Activated CD8-positive, alpha-beta memory T cell treated with anti-CD3 and anti-CD28 coated beads for 4 hours (primary cell): ENCODE measurements around the gene PDLIM7.
"Not testable (repeated sequence)": the region's sequence is repeated elsewhere in the genome, so short reads cannot be mapped to it uniquely, and the experiment has no call there.

ENCODE experiments used
- DNase-seq, 2 donors: peaks; one replicate each; pipeline ENCODE4 v3.0.0-alpha.2; 2020; ENCODE audit warnings: low read depth in 2 of 2

Gene PDLIM7

GRCh38 chr5:177491983-177492746 lies 5.2 kb downstream of the PDLIM7 start:
- DNase-seq, result no peak

DNA sequence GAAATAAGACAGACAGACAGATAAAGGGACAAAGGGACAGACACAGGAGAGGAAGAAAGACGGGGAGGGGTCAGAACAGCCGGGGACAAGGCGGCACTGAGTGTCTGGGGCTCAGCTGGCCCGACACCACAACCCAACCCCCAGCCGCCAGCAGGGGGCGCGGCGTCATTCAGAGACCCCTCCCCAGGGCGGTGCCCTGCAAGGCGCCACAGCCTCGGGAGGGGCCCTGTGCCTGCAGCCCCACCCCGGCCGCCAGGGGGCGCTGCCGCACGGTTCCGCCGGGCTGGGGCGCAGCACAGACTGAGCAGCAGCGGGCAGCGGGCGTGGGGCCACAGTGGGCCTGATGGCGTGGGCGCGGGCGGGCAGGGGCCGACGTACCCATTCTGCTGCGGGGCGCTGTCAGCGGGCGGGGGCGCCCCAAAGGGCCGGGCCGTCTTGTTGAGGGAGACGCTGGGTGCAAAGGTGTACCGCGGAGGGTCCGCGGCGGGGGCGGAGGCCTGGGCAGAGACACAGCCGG lies 5.9 kb downstream of the PDLIM7 start:
- no peak for DNase-seq

DNA sequence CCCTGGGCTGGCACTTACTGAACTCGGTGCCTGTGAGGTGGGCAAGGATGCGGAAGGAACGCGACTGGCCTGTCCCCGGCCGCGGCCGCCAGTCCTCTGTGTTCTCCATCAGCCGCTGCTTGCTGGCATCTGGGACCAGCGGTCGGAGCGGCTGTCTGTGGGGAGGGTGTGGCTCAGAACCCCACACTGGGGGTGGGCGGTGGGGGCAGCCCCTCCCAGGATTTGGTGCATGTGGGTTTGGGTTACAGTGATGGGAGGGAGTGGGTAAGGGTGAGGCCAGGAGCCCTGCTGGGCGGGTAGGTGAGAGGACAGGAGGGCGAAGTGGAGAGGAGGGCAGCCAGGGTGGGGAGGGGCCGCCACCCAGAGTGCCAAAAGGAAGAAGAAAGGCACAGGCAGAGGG lies 6.4 kb downstream of the PDLIM7 start:
- DNase-seq, result no peak

GRCh38 chr5:177490311-177490991 lies 7.0 kb downstream of the PDLIM7 start:
- DNase-seq, result no peak

- no peak for DNase-seq
Measured at GRCh38 chr5:177489119-177489716, 8.2 kb downstream of the PDLIM7 start.

GRCh38 chr5:177487975-177488374 lies 9.4 kb downstream of the PDLIM7 start:
- DNase-seq, result no peak

- DNase-seq, result no peak
Measured at GRCh38 chr5:177487144-177487543, 10.3 kb downstream of the PDLIM7 start.

DNA sequence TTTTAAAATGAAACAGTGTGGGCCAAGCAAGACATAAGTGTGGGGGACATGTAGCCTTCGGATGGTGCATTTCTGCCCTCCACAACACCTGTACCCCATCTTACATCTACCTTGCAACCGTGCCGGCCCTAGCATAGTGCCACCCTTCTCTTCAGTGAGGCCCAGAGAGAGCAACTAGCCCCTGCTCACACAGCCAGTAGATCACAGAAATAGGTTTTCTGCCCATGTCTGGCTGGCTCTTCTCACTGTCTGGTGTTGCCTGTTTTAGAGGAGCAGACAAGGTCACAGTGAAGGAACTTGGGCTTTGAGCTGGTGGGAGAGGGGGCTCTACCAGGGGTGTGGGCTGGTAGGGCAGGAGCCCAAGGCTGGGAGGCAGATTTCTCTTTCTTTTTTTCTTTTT lies 11.1 kb downstream of the PDLIM7 start:
- no peak for DNase-seq

DNA sequence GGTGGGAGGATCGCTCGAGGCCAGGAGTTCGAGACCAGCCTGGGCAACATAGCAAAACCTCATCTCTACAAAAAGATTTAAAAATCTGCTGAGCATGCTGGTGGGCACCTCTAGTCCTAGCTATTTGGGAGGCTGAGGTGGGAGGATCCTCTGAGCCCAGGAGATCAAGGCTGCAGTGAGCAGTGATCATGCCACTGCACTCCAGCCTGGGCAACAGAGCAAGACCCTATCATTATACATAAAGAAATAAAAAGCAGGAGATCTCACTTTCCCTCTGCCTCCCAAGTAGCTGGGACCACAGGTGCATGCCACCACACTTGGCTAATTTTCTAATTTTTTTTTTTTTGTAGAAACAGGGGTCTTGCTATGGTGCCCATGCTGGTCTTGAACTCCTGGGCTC lies 11.7 kb downstream of the PDLIM7 start:
- not testable (repeated sequence) for DNase-seq

GRCh38 chr5:177484902-177485549 lies 12.4 kb downstream of the PDLIM7 start:
- DNase-seq, result no peak

DNA sequence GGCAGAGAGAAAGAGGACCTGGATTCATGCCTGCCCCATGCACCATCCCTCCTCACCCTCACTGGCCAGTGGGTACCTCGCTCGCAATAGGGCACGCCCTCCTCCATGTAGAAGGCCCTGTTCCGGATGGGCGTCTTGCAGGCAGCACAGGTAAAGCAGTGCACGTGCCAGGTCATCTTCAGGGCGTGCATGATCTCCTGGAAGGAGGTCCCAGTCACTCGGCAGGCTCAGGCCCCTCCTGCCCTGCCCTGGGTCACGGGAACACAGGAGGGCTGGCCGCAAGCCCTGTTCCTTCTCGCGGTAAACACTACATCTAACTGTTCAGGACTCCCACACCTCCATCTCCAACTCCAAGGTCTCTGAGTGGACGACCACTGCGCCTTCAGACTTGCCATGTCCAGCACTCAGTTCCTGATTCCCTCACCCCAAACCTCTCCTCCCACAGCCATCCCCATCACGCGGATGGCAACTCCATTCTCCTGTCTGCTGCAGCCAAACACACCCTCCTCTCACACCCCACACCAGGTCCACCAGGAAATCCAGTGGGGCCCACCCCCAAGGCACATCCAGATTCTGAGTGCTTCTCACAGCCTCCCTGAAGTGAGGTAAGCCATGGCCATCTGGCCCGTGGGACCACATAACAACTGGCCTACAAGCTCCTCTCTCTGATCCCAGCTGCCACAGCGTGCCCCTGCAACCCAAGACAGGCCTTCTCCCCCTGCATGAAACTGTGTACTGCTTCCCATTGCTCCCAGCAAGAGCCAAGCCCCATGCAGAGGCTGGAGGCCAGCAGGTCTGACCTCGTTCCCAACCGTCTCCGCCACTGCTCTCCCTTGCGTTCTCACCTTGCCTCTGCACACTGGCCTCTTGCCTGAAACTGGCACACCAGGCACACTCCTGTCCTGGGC lies 13.2 kb downstream of the PDLIM7 start:
- DNase-seq, result no peak

DNA sequence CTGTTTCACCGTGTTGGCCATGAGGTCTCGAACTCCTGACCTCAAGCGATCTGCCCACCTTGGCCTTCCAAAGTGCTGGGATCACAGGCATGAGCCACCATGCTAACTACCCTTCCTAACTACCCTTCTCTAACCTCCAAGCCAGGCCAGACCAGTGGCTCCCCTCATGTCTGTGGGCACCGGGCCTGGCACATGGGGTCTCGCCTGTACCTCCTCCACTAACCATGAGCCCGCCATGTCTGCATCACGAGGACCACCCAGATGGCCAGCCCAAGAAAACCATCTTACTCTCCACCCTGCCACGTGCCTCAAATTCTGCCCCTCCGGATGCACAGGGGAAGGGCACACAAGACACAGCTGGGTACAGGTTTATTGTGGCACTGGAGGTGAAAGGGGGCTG lies 14.4 kb downstream of the PDLIM7 start:
- no peak for DNase-seq

DNA sequence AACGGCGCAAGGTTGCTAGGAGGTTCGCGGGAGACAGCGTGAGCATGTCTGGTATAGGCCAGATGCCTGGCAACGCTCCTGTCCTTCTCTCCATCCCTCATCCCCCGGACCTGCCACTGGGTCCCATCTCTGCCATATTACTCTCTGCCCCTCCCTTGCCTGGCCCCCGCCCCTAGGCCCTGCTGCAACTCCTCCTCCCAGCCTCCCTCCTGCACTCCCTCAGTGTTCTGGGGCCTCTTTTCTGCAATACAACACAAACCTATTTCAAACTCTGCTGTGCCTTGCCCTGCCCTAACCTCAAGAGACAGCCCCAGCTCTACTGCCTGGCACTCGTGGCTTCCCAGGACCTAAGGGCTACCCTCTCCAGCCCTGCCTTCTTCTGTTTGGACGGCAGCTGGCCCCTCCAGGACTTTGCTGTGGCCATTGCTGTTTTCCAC lies 15.0 kb downstream of the PDLIM7 start:
- no peak for DNase-seq

DNA sequence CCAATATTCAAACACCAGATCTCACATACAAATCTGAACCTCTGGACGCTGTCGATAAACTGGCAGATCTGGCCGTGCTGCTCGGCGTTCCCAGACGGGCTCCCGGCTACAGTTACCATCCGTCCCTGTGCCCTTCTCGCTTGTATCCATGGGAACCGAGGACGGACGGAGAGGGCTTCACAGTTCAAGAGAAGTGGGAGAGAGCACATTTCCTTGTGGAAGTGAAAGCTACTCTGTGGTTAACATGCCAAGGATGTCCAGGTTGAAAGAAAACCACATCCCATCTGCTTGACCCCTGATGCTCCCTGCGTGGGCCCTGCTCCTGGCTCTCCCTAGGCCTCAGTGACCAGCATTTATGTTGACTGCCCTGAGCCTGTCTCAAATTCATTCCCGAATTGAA lies 17.6 kb downstream of the PDLIM7 start:
- DNase-seq, result no peak

DNA sequence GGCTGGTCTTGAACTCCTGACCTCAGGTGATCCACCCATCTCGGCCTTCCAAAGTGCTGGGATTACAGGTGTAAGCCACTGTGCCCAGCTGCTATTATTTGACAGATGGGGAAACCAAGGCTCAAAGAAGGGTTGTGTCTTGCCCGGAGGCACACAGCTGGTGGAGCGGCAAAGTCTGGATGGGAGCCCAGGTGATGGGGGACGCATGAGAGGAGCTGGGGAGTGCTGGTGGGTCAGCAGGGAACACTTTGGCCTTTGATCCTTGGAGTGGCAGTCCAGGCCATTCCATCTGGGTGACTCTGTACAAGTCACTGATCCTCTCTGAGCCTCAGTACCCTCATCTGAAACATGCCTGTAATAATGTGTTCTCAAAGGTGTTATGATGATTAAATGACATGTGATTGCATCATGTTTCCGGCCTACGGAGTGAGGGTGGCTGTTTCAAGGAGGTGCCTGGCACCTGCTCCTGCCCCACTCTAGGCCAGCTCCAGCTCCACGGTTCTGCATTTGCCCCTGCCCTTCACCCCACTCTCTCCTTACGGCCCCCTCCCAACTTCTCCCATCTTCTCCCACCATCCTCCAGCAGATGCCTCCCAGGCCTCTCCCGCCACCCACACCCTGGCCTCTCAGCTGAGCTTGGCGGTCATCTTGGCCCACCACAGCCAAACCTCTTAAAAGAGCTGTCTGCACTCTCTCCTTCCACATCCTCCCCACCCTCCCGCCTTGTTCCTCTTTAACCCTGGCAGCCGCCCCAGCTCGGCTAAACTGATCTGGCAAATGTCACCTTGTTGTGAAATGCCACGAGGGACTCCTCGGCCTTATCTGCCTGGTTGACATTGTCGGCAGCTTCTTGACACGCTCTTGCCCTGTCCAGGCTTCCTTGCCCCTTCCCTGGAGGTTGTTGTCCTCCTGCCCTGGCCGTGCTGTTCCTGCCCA lies 18.4 kb downstream of the PDLIM7 start:
- no peak for DNase-seq

DNA sequence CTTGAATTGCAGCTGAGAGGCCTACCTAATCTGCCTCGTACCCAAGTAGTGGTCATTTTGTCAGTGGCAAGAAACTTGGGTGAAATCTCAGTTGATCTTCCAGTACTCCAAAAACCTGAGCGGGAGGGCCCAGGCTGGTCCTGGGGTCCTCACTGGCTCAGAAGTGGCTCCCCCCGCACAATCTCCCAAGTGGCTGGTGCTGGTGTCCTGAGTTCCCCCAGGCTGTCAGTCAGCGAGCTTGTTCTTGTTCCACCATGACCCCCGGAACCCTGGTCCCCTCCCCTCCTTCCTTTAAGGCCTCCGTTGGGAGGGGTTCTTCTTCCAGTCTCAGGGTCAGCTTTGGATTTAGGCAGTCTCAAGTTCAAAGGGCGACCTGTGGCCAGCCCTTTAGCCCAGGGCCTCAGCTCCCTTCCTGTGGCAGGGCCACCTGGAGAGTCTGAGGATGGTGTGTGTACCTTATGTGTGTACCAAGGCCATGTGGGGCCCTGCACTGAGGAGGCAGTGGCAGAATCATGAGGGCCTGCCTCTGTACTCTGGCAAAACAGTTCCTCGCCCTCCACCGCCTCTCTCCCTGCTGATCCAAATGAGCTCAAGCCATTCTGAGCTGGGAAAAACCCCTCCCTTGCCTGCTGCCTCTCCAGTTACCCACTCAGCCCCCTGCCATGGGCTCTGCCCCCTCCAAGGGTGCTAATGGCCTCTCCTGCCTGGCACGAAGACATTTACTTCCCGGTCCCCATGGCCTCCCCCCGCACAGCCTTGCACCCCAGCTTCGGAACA lies 19.5 kb downstream of the PDLIM7 start:
- DNase-seq, result no peak

DNA sequence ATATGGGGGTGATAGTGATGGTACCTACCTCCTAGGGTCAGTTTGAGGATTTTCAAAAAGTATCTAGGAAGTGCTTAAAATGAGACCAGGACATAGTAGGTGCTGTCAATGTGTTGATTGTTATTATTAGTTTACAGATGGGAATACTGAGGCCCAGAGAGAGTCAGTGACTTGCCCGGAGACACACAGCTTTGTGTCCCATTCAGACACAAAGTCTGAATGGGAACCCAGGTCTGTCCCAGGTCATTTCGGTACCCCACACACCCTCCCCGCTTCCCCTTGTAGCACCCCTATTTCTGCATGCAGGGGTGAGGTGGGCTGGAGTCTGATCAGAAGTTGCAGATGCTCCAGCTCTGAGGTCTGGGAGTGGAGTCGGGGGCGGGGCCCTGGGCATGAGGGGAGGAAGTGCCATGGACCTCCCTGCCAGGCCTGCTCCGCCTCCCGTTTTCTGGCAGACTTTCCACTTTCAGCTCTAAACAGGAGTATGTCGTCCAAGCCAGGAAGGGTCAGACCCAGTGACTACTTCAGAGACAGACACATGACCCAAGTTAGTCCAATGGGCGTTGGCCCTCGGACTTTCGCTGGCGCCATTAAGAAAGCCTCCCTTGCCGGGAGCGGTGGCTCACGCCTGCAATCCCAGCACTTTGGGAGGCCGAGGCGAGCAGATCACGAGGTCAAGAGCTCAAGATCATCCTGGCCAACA lies 20.7 kb downstream of the PDLIM7 start:
- no peak for DNase-seq

- DNase-seq, result no peak
Measured at GRCh38 chr5:177475563-177476427, 21.6 kb downstream of the PDLIM7 start.
